Tibial nerve (tissue), 4 donors: ENCODE results near the gene METTL14. TPM values are rescaled to one million over a fixed set of nuclear protein-coding genes. Genes with fewer than 3 reads are reported as not detected.
A peak's percentile ranks its signal among the peaks of the same experiment; 100 is the strongest.
"Not testable (repeated sequence)": the region's sequence is repeated elsewhere in the genome, so short reads cannot be mapped to it uniquely, and the experiment has no call there.

Source experiments
- DNase-seq, 2 donors: peaks; one replicate each; pipeline ENCODE4 v3.0.0-alpha.2; 2019; ENCODE audit warnings: low spot score in 2 of 2
- H3K27ac ChIP-seq, 4 donors: fragments of 200-600 bp; sonication (generic) in 3 of 4; one replicate each; pipeline ENCODE4 v1.5.1; 2017 to 2019; ENCODE audit warnings: mild to moderate bottlenecking in 1 of 4
- H3K27me3 ChIP-seq, 2 donors: fragments of 200-600 bp; sonication (generic) in 1 of 2; one replicate each; pipeline versions ENCODE4 v1.5.1 to v1.6.0; 2017 to 2019
- H3K36me3 ChIP-seq, 3 donors: fragments of 200-600 bp; sonication (generic); one replicate each; pipeline ENCODE4 v1.5.1; 2018 to 2019
- H3K4me1 ChIP-seq, 4 donors: fragments of 200-600 bp; sonication (generic) in 3 of 4; one replicate each; pipeline ENCODE4 v1.5.1; 2017 to 2019
- H3K4me3 ChIP-seq, 4 donors: fragments of 200-600 bp; sonication (generic) in 3 of 4; one replicate each; pipeline ENCODE4 v1.5.1; 2017 to 2019; ENCODE audit warnings: mild to moderate bottlenecking in 1 of 4, moderate library complexity in 1 of 4
- H3K9me3 ChIP-seq, 4 donors: fragments of 200-600 bp; sonication (generic) in 3 of 4; one replicate each; pipeline ENCODE4 v1.5.1; 2017 to 2019
- CTCF ChIP-seq, 5 experiments: fragments of 200-600 bp in 3 of 5; fragments of 450-650 bp in 2 of 5; sonication (generic) in 3 of 5; IDR thresholded peaks; one replicate each; pipeline ENCODE4 v1.5.1; 2016 to 2019; ENCODE audit warnings: antibody characterized with exemption in 5 of 5, mild to moderate bottlenecking in 3 of 5, moderate library complexity in 2 of 5
- EP300 ChIP-seq, 2 donors: sonication (generic); formaldehyde crosslinking; IDR thresholded peaks; one replicate each; pipeline ENCODE4 v1.6.1; 2017; ENCODE audit warnings: antibody characterized with exemption in 2 of 2, mild to moderate bottlenecking in 1 of 2
- POLR2A ChIP-seq, 2 donors: fragments of 450-650 bp; IDR thresholded peaks; one replicate each; pipeline ENCODE4 v1.6.1; 2017; ENCODE audit warnings: antibody characterized with exemption in 2 of 2, mild to moderate bottlenecking in 2 of 2, moderate library complexity in 2 of 2
- WGBS, 2 donors: methylation state at CpG; one replicate each; pipeline ENCODE4 v1.1.5; 2018; 5-methylcytosine and 5-hydroxymethylcytosine counted together
- total RNA-seq, 4 donors: library from RNA; depleted of rRNA; stranded (reverse); fragments of >200 nt; gene quantifications; one replicate each; pipeline ENCODE4 v1.1.0, GENCODE V29; 2016

The METTL14 gene
- 10 to 100 TPM; 39.2 to 73.8 (median 68.1) TPM for total RNA-seq

- Histone ChIP-seq H3K4me1 (peaks cover 0 to 23% (median 13%) of the 10 kb centered on the region in 4 donors), H3K9me3 (no peaks in the 10 kb centered on the region), H3K36me3 (peaks cover 0 to 25% (median 0%) of the 10 kb centered on the region in 3 donors), H3K4me3 (peak within 1 kb of the TSS; percentile 51 to 81 (median 74)), H3K27ac (peak within 1 kb of the TSS; percentile 91 to 93 (median 92)), H3K27me3 (no peaks in the 10 kb centered on the region)
- TF ChIP-seq POLR2A (IDR thresholded peaks at IDR 0.05) = peak; percentile 54 to 82
- peak; percentile 39 to 94 for TF ChIP-seq EP300 (IDR thresholded peaks at IDR 0.05)
- peak in 2 of 5 experiments; percentile 30 to 62 for TF ChIP-seq CTCF (IDR thresholded peaks at IDR 0.05)
- peak; percentile 86 to 96 for DNase-seq
- 5% methylated on average over 42 of the region's 42 CpGs for WGBS, 2 donors
Measured at GRCh38 chr4:118684873-118685811, at the start of gene METTL14. METTL14 (plus strand) TSS chr4:118685392; CDS start chr4:118685535, 143 bp downstream.

GRCh38 chr4:118636126-118636525 is 49.1 kb upstream of the METTL14 start:
- H3K9me3 ChIP-seq, DNase-seq, H3K4me3 ChIP-seq, H3K27me3 ChIP-seq, H3K27ac ChIP-seq, H3K4me1 ChIP-seq: not testable (repeated sequence)
- 87 to 93% methylated on average over 3 to 6 of the region's 9 CpGs for WGBS, 2 donors
- peaks cover 0 to 31% (median 0%) of the 10 kb centered on the region in 3 donors for H3K36me3 ChIP-seq

- H3K36me3 ChIP-seq, H3K4me3 ChIP-seq, H3K4me1 ChIP-seq, H3K9me3 ChIP-seq, H3K27ac ChIP-seq, H3K27me3 ChIP-seq: not testable (repeated sequence)
- DNase-seq = peak in 1 of 2 donors; percentile 14
- 66 to 67% methylated on average over 5 of the region's 5 CpGs for WGBS, 2 donors
Measured at GRCh38 chr4:118664665-118665064, 20.5 kb upstream of the METTL14 start.

GRCh38 chr4:118669220-118669619 is 16.0 kb upstream of the METTL14 start:
- H3K36me3 ChIP-seq, H3K9me3 ChIP-seq, H3K4me3 ChIP-seq, H3K27me3 ChIP-seq, H3K27ac ChIP-seq, H3K4me1 ChIP-seq: not testable (repeated sequence)
- peak; percentile 46 to 78 for DNase-seq
- whole genome bisulfite sequencing, 2 donors = 0 to 36% methylated on average over 1 of the region's 1 CpG

GRCh38 chr4:118670968-118671367 is 14.2 kb upstream of the METTL14 start:
- not testable (repeated sequence) for DNase-seq, H3K36me3 ChIP-seq, H3K27ac ChIP-seq, H3K9me3 ChIP-seq, H3K4me3 ChIP-seq, H3K27me3 ChIP-seq, H3K4me1 ChIP-seq
- 88 to 91% methylated on average over 2 of the region's 2 CpGs for WGBS, 2 donors

- Histone ChIP-seq H3K27me3 (no peaks in the 10 kb centered on the region), H3K27ac (no peak overlapping the region), H3K4me3 (no peak overlapping the region), H3K9me3 (no peaks in the 10 kb centered on the region), H3K36me3 (no peaks in the 10 kb centered on the region), H3K4me1 (no peaks in the 10 kb centered on the region)
- 50% methylated on average over 2 of the region's 2 CpGs for WGBS, 2 donors
- no peak for TF ChIP-seq POLR2A (IDR thresholded peaks at IDR 0.05)
- TF ChIP-seq EP300 (IDR thresholded peaks at IDR 0.05) = no peak
- TF ChIP-seq CTCF (IDR thresholded peaks at IDR 0.05) = no peak
- no peak for DNase-seq
Measured at GRCh38 chr4:118676128-118676527, 9.1 kb upstream of the METTL14 start.

- WGBS, 2 donors = 55 to 61% methylated on average over 1 of the region's 1 CpG
- TF ChIP-seq CTCF (IDR thresholded peaks at IDR 0.05) (no peak), POLR2A (IDR thresholded peaks at IDR 0.05) (no peak), EP300 (IDR thresholded peaks at IDR 0.05) (no peak)
- H3K4me3 ChIP-seq = no peak overlapping the region
- H3K27ac ChIP-seq = no peak overlapping the region
- H3K27me3 ChIP-seq = no peaks in the 10 kb centered on the region
- H3K9me3 ChIP-seq = no peaks in the 10 kb centered on the region
- no peaks in the 10 kb centered on the region for H3K36me3 ChIP-seq
- H3K4me1 ChIP-seq = no peaks in the 10 kb centered on the region
- DNase-seq = no peak
Measured at GRCh38 chr4:118680808-118681207, 4.4 kb upstream of the METTL14 start.
